Daoy (cell line): ENCODE results near the gene UBTD1. TPM values are rescaled to one million over a fixed set of nuclear protein-coding genes. Genes with fewer than 3 reads are reported as not detected.
A peak's percentile ranks its signal among the peaks of the same experiment; 100 is the strongest.
"Not testable (repeated sequence)": the region's sequence is repeated elsewhere in the genome, so short reads cannot be mapped to it uniquely, and the experiment has no call there.

Experiments used
- DNase-seq: peaks from one replicate; pipeline ENCODE4 v3.0.0-alpha.2; 2015; ENCODE audit warnings: low read depth
- total RNA-seq: library from RNA; depleted of rRNA; stranded (reverse); fragments of >200 nt; shearing (Covaris generic); gene quantifications from 2 replicates; pipeline ENCODE4 v1.2.3, GENCODE V29; 2014

UBTD1 gene
- total RNA-seq, 1 experiment from 2014 or later: 8.3 TPM

DNA sequence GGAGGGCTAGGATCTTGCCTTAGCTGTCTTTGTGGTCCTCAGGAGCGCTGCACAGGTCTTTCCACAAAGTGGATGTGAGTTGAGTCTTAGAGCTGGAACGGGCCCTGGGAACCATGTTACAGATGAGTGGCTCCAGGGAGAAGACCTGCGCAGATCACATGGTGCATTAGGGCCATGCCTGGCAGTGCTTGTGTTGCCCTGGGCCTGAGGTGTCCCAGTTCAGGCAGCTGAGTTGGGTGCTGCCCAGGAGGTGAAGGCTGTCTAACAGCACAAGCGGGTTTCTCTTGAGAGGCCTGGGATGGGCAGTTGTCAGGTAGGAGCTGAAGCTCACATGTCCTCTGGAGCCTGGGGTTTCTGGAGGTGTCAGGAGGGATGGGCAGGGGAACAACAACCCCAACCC, 40.1 kb downstream of the UBTD1 start:
- DNase-seq: no peak

GRCh38 chr10:97539523-97540200, 40.9 kb downstream of the UBTD1 start:
- DNase-seq: peak; percentile 41

- DNase-seq: peak; percentile 39
Measured at GRCh38 chr10:97540669-97541500, 42.2 kb downstream of the UBTD1 start.

DNA sequence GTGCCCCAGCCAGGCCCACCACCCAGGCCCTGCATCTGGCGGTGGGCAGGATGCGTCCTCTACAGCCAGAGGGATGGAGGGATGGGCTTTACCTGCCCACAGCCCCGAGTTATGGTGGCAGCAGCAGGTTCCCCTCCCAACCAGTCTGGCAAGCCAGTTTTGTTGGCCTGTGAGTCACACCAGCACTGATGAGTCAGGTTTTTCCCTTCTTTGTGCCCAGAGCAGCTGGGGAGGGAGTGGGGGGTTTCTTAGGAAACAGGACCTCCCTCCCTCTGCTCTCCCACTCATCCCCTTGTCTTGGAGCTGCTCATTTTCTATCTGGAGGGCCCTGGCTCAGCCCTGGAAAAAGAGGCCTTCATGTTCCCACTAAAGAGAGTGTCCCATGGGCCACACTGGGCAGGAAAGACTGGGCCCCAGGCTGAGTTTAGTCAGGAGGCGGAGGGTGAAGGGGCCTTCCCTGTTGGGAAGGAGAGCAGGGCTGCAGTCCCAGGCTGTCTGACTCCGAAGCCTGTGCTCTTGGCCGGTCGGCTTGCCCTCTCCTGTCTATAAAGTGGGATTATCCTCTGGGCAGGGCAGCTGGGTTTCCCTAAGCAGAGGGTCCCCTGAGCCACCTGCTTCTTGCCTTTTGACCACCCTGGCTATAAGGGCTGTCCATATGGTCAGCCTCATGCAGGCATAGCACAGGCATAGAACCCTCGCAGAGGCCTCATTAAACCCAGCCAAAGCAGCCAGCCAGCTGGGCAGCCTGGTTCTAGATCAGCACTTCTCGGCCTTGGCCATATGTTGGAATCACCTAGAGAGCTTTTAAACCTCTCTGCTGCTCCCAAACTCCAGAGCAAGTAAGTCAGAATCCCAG, 43.7 kb downstream of the UBTD1 start:
- DNase-seq: peak; percentile 93

DNA sequence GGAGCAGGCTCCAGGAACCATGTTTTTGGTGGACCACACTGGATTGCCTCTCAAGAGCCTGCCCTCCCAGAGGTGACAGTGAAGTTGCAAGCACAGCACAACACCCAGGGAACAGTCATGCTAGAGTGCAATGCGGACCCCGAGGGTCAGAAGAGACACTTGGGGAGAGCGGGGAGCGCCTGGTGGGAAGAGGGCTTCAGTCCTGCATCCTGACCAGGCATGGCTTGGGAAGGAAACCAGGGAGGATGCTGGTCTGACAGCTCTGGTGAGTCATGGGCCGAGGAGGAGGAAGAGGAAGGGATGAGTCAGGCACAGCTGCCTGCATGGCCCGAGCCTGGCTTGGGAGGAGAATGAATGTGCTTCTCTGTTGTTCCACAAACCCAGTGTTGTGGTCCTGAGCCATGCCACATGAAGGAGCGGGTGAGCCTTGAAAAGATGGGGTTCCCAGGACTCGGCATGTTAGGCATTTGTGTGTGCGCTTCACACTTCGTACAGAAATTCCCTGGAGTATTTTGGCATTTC, 44.4 kb downstream of the UBTD1 start:
- DNase-seq: peak; percentile 96

DNA sequence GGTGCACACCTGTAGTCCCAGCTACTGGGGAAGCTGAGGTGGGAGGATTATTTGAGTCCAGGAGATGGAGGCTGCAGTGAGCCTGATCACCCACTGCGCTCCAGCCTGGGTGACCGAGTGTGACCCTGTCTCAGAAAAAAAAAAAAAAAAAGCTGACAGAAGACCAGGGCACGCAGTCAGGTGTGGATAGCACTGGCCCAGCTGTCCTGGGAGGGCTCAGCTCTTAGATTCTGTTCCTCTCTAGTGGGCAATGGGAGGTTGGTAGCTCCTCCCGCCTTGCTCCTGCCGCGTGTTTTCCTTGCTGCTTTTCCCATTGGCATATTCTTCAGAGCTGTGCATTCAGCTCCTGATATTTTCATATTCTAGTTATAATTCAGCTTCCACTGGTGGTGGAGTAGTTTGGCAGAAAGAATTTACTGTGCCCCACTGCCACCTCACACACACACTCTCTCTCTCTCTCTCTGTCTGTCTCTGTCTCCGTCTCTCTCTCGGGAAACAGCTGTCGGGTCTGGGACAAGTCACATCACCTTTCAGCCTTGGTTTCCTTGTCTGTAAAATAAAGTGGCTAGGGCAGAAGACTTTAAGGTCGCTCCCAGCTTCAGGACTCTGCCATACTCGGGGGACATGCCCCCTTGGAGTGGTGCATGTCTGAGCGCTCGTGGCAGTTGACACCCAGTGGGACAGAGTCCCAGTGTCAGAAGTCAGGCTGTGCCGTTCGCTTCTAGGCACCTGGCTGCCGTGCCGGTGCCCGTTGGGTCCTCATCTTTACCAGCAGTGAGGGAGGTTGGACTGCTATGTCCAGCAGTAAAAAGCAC, 47.9 kb downstream of the UBTD1 start:
- no peak for DNase-seq

- DNase-seq: no peak
Measured at GRCh38 chr10:97547271-97547600, 48.5 kb downstream of the UBTD1 start.

DNA sequence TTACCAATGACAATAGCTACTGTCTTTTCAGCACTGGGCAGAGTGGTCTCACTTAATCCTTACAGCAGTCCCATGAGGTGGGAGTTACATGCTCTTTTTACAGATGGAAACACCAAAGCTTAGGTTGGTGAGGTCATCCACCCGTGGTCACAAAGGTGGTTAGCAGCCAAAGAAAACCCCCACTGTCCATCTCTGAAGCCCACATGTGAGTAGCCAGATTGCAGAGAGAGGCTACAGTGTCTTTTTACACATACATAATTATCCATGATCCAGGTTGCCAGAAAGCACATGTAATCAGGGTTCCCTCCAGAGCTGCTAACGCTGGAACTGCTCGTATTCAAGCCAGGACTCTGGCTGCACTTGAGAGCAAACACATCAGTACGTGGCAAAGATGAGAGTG, 49.2 kb downstream of the UBTD1 start:
- no peak for DNase-seq

DNA sequence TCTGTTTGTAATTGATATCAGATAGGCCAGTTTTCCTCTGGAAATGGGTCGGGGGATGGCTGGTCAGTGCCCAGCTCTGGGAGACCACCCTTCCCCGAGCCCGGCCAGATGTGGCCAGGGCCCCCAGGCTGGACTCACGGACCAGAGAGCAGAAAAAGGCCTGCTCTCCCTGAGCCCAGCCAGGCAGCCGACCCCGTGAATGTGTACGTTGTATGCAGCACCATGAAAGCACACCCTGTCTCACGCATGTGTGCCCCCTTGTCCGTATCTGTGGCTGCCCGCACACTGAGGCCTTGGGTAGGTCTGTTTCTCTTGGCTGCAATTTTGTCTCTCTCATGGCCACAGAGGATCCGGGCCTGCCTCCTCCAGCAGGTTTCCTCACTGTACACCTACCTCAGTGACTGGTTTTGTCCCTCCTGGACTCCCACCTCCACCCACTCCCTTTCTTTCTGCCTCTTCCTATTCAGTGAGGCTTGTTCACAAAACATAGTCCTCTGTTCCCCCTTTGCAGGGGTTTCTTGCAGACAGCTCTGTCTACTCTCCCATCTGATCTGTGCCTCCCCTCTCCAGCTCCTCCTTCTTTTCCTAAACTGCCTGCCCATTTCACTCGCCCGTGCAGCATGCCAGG, 50.2 kb downstream of the UBTD1 start:
- no peak for DNase-seq

DNA sequence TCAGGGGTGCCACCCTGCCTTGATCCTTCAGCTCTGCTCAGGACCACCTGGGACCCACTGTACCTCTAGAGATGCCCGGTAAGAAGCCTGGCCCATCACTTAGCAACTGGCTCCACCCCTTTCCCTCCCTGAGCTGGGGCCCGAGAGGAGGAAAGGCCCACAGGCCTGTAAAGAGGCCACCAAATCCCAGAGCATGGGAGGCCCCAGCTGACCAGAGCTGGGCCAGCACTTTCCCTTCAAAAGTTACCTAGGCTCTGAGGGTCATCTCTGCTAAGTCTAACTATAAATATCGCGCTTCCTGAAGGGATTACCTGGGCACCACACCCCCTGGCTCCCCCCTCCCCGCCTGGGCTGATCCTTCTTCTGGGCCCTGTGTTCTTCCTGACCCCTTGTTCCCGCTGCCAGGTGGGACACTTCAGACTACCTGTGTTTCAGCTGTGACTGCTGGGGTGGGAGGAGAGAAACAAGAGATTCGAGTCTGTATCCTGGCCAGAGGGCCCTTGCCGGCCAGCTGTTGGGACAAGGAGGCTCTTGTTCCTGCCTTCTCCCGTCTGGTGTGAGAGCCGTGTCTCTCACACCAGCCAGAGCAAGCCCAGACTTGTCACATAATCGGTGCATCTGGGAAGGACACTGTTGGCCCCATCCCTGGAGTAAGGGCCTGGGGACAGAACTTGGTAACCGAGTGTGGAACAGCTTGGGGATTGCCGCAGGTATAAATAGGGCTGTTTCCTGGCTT, 51.0 kb downstream of the UBTD1 start:
- no peak for DNase-seq

- no peak for DNase-seq
Measured at GRCh38 chr10:97550336-97551149, 51.8 kb downstream of the UBTD1 start.

DNA sequence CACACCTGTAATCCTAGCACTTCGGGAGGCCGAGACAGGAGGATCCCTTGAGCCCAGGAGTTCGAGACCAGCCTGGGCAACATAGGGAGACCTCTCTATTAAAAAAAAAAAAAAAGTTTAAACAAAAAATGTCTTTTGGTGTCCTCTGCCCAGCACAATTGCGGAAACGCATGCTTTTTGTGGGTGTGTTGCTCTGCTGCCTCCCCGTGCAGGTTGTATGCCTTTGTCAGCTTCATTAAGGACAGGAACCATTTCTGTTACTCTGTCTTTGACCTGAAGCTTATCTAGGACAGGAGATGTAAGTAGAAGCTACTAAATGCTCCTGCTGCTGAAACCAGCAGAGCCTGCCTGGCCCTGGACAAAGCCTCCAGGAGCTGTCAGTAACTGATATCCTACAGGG, 52.5 kb downstream of the UBTD1 start:
- no peak for DNase-seq

DNA sequence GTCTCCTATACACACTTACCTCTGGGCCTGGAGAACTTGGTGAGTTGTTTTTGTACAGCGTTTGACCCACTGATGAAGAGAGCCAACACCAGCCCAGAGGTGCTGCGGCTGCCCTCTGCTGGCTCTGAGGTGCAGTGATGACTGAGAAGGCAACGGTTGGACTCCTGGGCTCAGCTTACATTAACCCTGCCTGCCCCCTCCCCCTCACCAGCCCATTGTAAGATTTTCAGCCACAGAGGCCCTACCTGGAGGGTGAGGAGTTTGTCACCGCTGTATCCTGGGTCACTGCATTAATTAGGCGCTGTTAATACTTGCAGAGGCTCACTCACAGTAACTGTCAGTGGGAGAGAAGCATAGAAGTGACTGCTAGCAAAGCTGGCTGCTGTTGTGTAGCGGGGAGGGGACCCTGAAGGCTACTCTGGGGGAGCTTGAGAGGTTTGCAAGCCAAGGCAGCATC, 54.9 kb downstream of the UBTD1 start:
- DNase-seq: peak; percentile 58

DNA sequence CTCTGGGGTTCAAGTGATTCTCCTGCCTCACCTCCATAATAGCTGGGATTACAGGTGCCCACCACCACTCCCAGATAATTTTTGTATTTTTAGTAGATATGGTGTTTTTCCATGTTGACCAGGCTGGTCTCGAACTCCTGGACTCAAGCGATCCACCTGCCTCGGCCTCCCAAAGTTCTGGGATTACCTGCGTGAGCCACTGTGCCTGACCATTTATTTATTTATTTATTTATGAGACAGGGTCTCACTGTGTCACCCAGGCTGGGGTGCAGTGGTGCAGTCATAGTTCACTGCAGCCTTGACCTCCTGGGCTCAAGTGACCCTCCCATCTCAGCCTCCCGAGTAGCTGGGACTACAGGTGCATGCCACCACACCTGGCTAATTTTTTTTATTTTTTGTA, 55.6 kb downstream of the UBTD1 start:
- DNase-seq: not testable (repeated sequence)

GRCh38 chr10:97555541-97555940, 56.8 kb downstream of the UBTD1 start:
- DNase-seq: not testable (repeated sequence)

- peak; percentile 57 for DNase-seq
Measured at GRCh38 chr10:97560731-97561381, 62.1 kb downstream of the UBTD1 start.

- not testable (repeated sequence) for DNase-seq
Measured at GRCh38 chr10:97561386-97562077, 62.8 kb downstream of the UBTD1 start.

DNA sequence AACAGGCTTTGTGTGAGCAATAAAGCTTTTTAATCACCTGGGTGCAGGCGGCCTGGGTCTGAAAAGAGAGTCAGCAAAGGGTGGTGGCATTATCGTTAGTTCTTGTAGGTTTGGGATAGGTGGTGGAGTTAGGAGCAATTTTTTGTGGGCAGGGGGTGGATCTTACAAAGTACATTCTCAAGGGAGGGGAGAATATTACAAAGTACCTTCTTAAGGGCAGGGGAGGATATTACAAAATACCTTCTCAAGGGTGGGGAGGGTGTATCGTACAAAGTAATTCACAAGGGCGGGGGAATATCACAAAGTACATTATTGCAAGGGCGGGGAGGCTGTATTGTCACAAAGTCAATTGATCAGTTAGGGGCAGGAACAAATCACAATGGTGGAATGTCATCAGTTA, 63.6 kb downstream of the UBTD1 start:
- DNase-seq: not testable (repeated sequence)
